ENCODE data around the gene CLDN10.
"Not testable (repeated sequence)": the region's sequence is repeated elsewhere in the genome, so short reads cannot be mapped to it uniquely, and the experiment has no call there.

CLDN10 gene

DNA sequence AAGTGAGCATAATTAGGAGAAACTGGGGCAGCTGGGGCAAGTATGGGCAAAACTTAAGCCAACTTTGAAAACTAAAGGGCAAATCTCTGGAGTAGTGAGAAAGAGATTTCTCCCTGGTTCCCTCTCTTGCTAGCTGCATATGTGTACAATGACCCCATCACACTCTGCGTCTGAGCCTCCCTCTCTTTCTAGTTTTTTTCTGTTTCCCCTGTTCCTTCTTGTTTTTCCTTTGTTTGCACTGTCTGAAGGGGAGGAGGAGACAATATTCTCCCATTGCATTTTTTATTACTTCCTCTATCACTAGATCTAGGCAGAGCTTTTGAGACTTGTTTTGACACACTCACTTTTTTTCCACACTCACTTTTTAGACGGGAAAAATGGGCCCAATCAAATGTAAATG, 11.2 kb upstream of the CLDN10 start:
- DNase-seq (ENCODE audit: low read depth, low spot score), result no peak

- DNase-seq (ENCODE audit: low read depth, low spot score), result no peak
Observed at GRCh38 chr13:95541911-95542474, 10.5 kb upstream of the CLDN10 start.

DNA sequence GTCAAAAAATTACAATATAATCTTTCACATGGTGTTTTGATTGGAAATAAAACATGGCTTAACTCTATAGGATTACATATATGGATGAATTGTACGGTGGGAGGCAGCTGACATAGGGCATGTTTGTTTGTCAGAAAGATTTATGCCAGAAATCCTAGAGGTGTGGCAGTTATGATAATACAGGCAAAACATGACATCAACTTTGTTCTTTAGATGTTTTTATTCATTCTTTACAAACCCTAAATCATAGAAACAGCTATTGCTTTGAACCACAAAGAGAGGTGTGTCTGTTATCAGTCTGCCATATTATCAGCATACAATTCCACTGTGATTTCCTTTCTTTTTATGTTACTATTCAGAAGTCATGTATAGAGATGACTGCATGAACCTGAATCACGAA, 8.2 kb upstream of the CLDN10 start:
- DNase-seq (ENCODE audit: low read depth, low spot score), result no peak

DNA sequence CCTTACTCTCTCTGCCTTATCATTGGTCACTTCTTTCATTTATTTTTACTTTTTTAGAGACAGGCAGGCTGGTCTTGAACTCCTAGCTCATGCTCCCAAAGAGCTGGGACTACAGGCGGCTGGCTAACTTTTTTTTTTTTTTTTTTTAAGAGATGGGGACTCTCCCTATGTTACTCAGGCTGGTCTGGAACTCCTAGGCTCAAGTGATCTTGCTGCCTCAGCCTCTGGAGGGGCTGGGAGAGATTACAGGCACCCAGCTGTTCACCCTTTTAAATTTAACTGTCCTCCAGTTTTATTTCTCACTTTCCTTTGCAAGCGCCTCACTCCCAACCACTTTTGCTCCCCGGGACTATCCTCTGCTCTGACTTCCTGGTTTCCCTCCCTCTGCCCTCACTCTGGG, 5.6 kb upstream of the CLDN10 start:
- no peak for DNase-seq (ENCODE audit: low read depth, low spot score)

GRCh38 chr13:95547531-95548167, 4.9 kb upstream of the CLDN10 start:
- DNase-seq (ENCODE audit: low read depth, low spot score), result no peak

- no peak for DNase-seq (ENCODE audit: low read depth, low spot score)
Observed at GRCh38 chr13:95552208-95552538, 347 bp upstream of the CLDN10 start.

GRCh38 chr13:95553581-95554385, 1.3 kb downstream of the CLDN10 start:
- no peak for DNase-seq (ENCODE audit: low read depth, low spot score)

DNA sequence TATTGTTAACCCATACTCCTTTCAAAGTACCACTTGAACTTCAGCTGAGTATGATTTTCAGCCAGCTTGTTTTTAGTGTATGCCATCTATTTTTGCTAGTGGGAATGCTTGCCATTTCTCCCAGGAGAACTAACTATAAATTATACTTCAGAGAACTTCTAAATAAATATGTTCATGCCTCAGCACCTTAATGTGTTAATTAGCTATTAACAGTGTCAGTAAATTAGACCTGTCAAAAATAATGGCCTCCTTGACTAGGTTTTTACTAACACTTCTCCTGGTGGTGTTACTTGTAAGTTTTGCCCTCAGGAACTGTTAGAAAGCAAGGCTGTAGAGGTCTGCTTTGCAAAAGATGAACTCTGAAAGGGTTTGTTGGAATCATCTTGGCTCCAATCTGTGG, 4.5 kb downstream of the CLDN10 start:
- DNase-seq (ENCODE audit: low read depth, low spot score), result no peak

DNA sequence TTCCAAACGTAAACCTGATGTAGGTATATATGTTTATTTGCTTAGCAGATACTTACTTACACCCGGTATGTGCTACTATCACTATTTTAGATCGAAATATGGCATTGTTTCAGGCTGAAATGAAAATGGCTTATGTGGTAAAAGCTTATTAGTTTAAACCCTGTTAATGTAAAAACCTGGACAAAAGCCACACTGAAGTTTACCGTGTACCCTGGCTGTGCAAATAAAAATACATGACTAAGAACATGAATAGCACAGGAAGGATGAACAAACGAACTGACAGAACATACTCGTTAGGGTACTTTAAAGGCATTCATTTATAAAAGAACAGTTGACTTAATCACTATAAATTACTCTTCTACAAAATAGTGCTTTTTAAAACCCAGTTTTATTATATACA, 6.6 kb downstream of the CLDN10 start:
- DNase-seq (ENCODE audit: low read depth, low spot score), result no peak

GRCh38 chr13:95560387-95560786, 7.9 kb downstream of the CLDN10 start:
- DNase-seq (ENCODE audit: low read depth, low spot score), result no peak

DNA sequence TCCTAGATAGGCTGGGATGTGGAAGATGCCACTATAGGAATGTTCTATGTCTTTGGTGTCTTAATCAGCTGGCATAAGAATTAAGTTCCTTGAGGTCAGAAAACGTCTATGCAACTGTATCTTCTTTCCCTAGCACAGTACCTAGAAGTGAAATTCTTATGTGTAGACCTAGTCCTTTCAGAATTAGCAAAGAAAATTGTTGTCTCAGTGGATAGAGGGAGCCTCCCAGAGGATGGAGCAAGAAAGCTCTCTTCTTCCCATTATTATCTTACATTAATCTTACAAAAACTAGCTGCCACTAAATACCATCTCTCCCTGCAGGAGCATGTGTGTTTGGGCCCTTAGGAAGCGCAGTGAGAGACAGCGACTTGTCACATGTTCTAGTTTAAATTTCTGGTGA, 11.6 kb downstream of the CLDN10 start:
- no peak for DNase-seq (ENCODE audit: low read depth, low spot score)

GRCh38 chr13:95564733-95565291, 12.3 kb downstream of the CLDN10 start:
- DNase-seq (ENCODE audit: low read depth, low spot score), result no peak

GRCh38 chr13:95565758-95566157, 13.2 kb downstream of the CLDN10 start:
- not testable (repeated sequence) for DNase-seq (ENCODE audit: low read depth, low spot score)

DNA sequence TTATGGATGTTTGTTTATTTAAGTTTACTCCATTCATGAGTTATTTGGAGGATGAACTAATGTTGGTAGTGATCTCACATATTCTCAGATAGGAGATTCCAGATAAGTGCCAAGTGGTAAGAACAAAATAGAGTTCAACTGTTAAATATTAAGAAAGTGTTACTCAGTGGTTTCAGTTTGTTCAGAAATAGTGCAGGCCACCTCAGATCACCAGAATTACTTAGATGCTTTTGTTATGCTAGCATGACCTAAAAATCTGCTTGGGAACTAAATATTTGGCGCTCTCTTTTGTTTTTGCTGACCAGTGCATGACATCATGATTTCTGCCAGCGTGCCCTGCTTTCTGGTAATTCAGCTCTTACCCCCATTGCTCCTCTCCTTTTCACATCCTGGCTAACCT, 15.6 kb downstream of the CLDN10 start:
- DNase-seq (ENCODE audit: low read depth, low spot score), result no peak

GRCh38 chr13:95570016-95570415, 17.5 kb downstream of the CLDN10 start:
- no peak for DNase-seq (ENCODE audit: low read depth, low spot score)

- no peak for DNase-seq (ENCODE audit: low read depth, low spot score)
Observed at GRCh38 chr13:95571941-95572340, 19.4 kb downstream of the CLDN10 start.

DNA sequence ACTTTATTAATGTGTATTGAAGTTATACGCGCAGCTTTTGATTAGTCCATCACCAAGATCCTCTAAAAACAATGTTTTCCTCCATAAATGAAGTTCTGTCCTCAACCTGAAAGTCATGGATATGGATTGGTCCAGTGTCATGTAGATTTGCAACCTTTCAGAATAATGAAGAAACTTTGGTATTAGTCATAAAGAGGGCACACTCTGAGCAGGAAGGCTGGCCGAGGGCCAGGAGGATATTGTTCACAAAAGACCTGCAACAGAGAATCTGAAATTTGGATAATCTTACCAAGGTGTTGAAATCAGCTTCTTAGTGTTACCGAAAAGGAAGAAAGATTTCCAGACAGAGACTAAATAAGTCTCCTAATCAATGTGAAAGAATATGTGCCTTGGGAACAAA, 20.7 kb downstream of the CLDN10 start:
- DNase-seq (ENCODE audit: low read depth, low spot score), result no peak

DNA sequence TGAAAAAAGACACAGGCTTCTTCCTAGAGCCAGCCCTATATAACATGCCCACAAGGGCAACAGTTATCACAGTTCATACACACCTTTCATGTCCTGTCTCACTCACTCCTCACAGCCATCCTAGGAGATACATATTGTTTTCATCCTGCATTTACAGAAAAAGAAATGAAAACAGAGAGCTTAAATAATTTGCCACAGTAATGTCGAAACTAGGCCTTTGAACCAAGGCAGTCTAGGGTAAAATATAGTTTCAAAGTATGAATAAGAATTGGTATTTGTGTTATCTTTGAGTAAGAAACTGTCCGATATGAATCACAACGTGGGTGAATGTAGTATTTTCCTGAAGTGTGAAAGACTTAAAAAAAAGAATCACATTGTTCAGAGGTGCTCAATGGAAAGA, 26.8 kb downstream of the CLDN10 start:
- DNase-seq (ENCODE audit: low read depth, low spot score), result no peak

- DNase-seq (ENCODE audit: low read depth, low spot score), result no peak
Observed at GRCh38 chr13:95585867-95586266, 33.3 kb downstream of the CLDN10 start.

GRCh38 chr13:95588134-95588533, 35.6 kb downstream of the CLDN10 start:
- no peak for DNase-seq (ENCODE audit: low read depth, low spot score)

- no peak for DNase-seq (ENCODE audit: low read depth, low spot score)
Observed at GRCh38 chr13:95588721-95589120, 36.2 kb downstream of the CLDN10 start.

DNA sequence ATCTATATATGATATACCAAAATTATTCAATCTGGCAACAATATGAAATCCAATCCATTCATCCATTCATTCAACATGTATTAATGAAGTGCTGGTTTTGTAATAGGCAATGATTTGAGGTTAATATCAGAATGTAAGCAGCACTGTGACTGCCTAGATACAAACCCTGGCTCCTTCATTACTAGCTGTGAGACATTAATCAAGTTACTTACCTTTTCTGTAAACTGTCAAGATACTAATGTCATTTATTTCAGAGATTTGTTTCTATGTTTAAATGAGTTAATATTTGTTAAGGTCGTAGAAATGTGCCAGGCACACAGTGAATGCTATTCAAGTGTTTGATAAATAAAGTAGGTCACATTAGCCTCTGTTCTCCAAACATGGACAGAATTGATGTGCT, 40.9 kb downstream of the CLDN10 start:
- no peak for DNase-seq (ENCODE audit: low read depth, low spot score)

GRCh38 chr13:95596701-95597100, 44.2 kb downstream of the CLDN10 start:
- DNase-seq (ENCODE audit: low read depth, low spot score), result no peak

Measured in activated naive CD8-positive, alpha-beta T cell treated with anti-CD3 and anti-CD28 coated beads, Interleukin-2, amount 50 U/mL, for 16 hours (primary cell).